ENCODE data around the gene HNF1A.

- TF ChIP-seq CTCF (optimal IDR thresholded peaks at IDR 0.05 in 1 of 3, IDR thresholded peaks at IDR 0.05 in 1 of 3, conservative IDR thresholded peaks at IDR 0.05 in 1 of 3; ENCODE audit: extremely low read depth in 1 of 3, insufficient read depth in 2 of 3, low read length in 3 of 3), result no peak
- no peak for TF ChIP-seq EZH2 (IDR thresholded peaks at IDR 0.05; ENCODE audit: low read length)
Observed at GRCh38 chr12:120950807-120951206, 27.5 kb upstream of the HNF1A start.
